HEK293 (cell line): ENCODE measurements around the gene RIMKLA.
A peak's percentile ranks its signal among the peaks of the same experiment; 100 is the strongest.

ENCODE experiments used
- HOXC10 ChIP-seq: sonication (generic); formaldehyde crosslinking; IDR thresholded peaks from 2 replicates; pipeline ENCODE4 v1.8.1; 2023; ENCODE audit warnings: mild to moderate bottlenecking, missing genetic modification reagents
- KLF7 ChIP-seq: fragments of 450-650 bp; formaldehyde crosslinking; IDR thresholded peaks from 2 replicates; pipeline ENCODE4 v1.5.1; 2016; ENCODE audit warnings: missing biosample characterization, missing genetic modification characterization, borderline replicate concordance
- REPIN1 ChIP-seq: fragments of 450-650 bp; formaldehyde crosslinking; IDR thresholded peaks from 2 replicates; pipeline ENCODE4 v1.5.1; 2017; ENCODE audit warnings: missing biosample characterization, missing genetic modification characterization, low read depth
- YY2 ChIP-seq: fragments of 450-650 bp; formaldehyde crosslinking; IDR thresholded peaks from 2 replicates; pipeline ENCODE4 v1.5.1; 2016; ENCODE audit warnings: missing biosample characterization, missing genetic modification characterization
- ZBTB20 ChIP-seq: fragments of 450-650 bp; formaldehyde crosslinking; IDR thresholded peaks from 2 replicates; pipeline ENCODE4 v1.5.1; 2016; ENCODE audit warnings: missing biosample characterization, missing genetic modification characterization
- ZEB2 ChIP-seq: fragments of 450-650 bp; formaldehyde crosslinking; IDR thresholded peaks from 2 replicates; pipeline ENCODE4 v1.5.1; 2016; ENCODE audit warnings: missing biosample characterization, missing genetic modification characterization
- ZFP41 ChIP-seq: fragments of 450-650 bp; formaldehyde crosslinking; IDR thresholded peaks from 2 replicates; pipeline ENCODE4 v1.5.1; 2016; ENCODE audit warnings: missing biosample characterization, missing genetic modification characterization, borderline replicate concordance
- ZNF10 ChIP-seq: fragments of 450-650 bp; formaldehyde crosslinking; IDR thresholded peaks from 2 replicates; pipeline ENCODE4 v1.5.1; 2017; ENCODE audit warnings: missing biosample characterization, missing genetic modification characterization
- ZNF157 ChIP-seq: fragments of 450-650 bp; formaldehyde crosslinking; IDR thresholded peaks from 2 replicates; pipeline ENCODE4 v1.5.1; 2016; ENCODE audit warnings: missing biosample characterization, missing genetic modification characterization
- ZNF211 ChIP-seq: fragments of 450-650 bp; formaldehyde crosslinking; IDR thresholded peaks from 2 replicates; pipeline ENCODE4 v1.5.1; 2016; ENCODE audit warnings: low read depth, missing biosample characterization, missing genetic modification characterization
- ZNF302 ChIP-seq: fragments of 450-650 bp; formaldehyde crosslinking; IDR thresholded peaks from 2 replicates; pipeline ENCODE4 v1.5.1; 2016; ENCODE audit warnings: missing biosample characterization, missing genetic modification characterization, low read depth
- ZNF37A ChIP-seq: fragments of 450-650 bp; IDR thresholded peaks from 2 replicates; pipeline ENCODE4 v1.5.1; 2018; ENCODE audit warnings: missing biosample characterization, missing genetic modification characterization
- ZNF391 ChIP-seq: fragments of 450-650 bp; formaldehyde crosslinking; IDR thresholded peaks from 2 replicates; pipeline ENCODE4 v1.5.1; 2016; ENCODE audit warnings: low read depth, missing biosample characterization, missing genetic modification characterization, borderline replicate concordance
- ZNF416 ChIP-seq: fragments of 450-650 bp; formaldehyde crosslinking; IDR thresholded peaks from 2 replicates; pipeline ENCODE4 v1.5.1; 2016; ENCODE audit warnings: missing biosample characterization, missing genetic modification characterization
- ZNF514 ChIP-seq: fragments of 450-650 bp; formaldehyde crosslinking; IDR thresholded peaks from 2 replicates; pipeline ENCODE4 v1.5.1; 2016; ENCODE audit warnings: missing biosample characterization, missing genetic modification characterization
- ZNF529 ChIP-seq: fragments of 450-650 bp; formaldehyde crosslinking; IDR thresholded peaks from 2 replicates; pipeline ENCODE4 v1.5.1; 2017; ENCODE audit warnings: missing genetic modification characterization, missing biosample characterization; ENCODE audit not compliant: insufficient replicate concordance
- ZNF571 ChIP-seq: fragments of 450-650 bp; formaldehyde crosslinking; IDR thresholded peaks from 2 replicates; pipeline ENCODE4 v1.5.0; 2017; ENCODE audit warnings: missing biosample characterization, missing genetic modification characterization
- ZNF585B ChIP-seq: fragments of 450-650 bp; formaldehyde crosslinking; IDR thresholded peaks from 2 replicates; pipeline ENCODE4 v1.5.1; 2016; ENCODE audit warnings: missing biosample characterization, missing genetic modification characterization
- ZNF626 ChIP-seq: fragments of 450-650 bp; sonication (Bioruptor Pico); formaldehyde crosslinking; IDR thresholded peaks from 2 replicates; pipeline ENCODE4 v1.5.1; 2018; ENCODE audit warnings: missing biosample characterization, missing genetic modification characterization, inconsistent platforms
- ZNF654 ChIP-seq: fragments of 450-650 bp; formaldehyde crosslinking; IDR thresholded peaks from 2 replicates; pipeline ENCODE4 v1.5.1; 2016; ENCODE audit warnings: low read depth, missing biosample characterization, missing genetic modification characterization
- ZNF777 ChIP-seq: fragments of 450-650 bp; formaldehyde crosslinking; IDR thresholded peaks from 2 replicates; pipeline ENCODE4 v1.5.1; 2017; ENCODE audit warnings: missing biosample characterization, missing genetic modification characterization, borderline replicate concordance
- ZNF830 ChIP-seq: fragments of 450-650 bp; IDR thresholded peaks from 2 replicates; pipeline ENCODE4 v1.5.0; 2018; ENCODE audit warnings: missing biosample characterization, missing genetic modification characterization, low read depth, mild to moderate bottlenecking, moderate library complexity
- ZNF843 ChIP-seq: fragments of 450-650 bp; formaldehyde crosslinking; IDR thresholded peaks from 2 replicates; pipeline ENCODE4 v1.5.1; 2016; ENCODE audit warnings: missing biosample characterization, missing genetic modification characterization
- TF ChIP-seq, protein P1 (sequence below): fragments of 450-650 bp; formaldehyde crosslinking; IDR thresholded peaks from 2 replicates; pipeline ENCODE4 v1.5.1; 2016; ENCODE audit warnings: missing biosample characterization, missing genetic modification characterization
- TF ChIP-seq, protein P2 (sequence below): fragments of 450-650 bp; formaldehyde crosslinking; IDR thresholded peaks from 2 replicates; pipeline ENCODE4 v1.5.1; 2016; ENCODE audit warnings: missing biosample characterization, missing genetic modification characterization
- TF ChIP-seq, protein P3 (sequence below): fragments of 450-650 bp; formaldehyde crosslinking; IDR thresholded peaks from 2 replicates; pipeline ENCODE4 v1.5.1; 2017; ENCODE audit warnings: missing biosample characterization, missing genetic modification characterization
- TF ChIP-seq, protein P4 (sequence below): fragments of 450-650 bp; formaldehyde crosslinking; IDR thresholded peaks from 2 replicates; pipeline ENCODE4 v1.5.1; 2016; ENCODE audit warnings: missing biosample characterization, missing genetic modification characterization
- TF ChIP-seq, protein P5 (sequence below): fragments of 450-650 bp; formaldehyde crosslinking; IDR thresholded peaks from 2 replicates; pipeline ENCODE4 v1.5.1; 2016; ENCODE audit warnings: missing biosample characterization, missing genetic modification characterization
- TF ChIP-seq, protein P6 (sequence below): fragments of 450-650 bp; formaldehyde crosslinking; IDR thresholded peaks from 2 replicates; pipeline ENCODE4 v1.5.0; 2017; ENCODE audit warnings: missing biosample characterization, missing genetic modification characterization, borderline replicate concordance

RIMKLA gene

DNA sequence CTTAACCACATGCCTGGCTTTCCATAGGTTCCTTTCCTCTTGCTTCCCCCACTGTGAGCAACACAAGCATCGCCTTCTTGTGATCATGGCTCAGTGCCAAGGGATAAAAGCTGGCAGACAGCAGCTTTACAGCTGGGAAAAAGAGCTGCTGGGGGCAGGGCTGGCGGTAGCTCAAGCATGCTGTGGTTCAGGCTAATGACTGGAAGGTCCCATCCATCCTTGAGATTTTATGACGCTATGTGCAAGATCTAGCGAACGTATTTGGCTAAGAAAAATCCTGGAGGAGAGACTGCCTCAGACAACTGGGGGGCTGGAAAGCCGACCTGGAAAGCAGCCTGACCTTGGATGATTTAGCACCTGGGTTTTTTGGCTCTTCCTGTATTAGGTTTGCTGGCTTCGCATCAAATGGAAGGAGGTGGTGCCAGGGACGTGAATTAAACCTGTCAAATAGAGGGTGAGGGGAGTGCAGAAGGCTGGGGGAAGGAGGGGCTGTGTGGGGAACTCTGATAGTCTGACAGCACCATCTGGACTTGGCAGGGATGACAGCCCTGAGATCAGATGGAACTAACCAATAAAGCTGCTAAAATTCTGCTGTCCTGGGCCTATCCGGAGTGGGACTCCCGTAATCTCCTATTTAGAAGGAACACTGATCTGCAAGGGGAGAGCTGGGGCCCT is 40.5 kb downstream of the RIMKLA start (continued):
- TF ChIP-seq YY2 (tag by site-specific recombination) (no peak), ZNF777 (no peak), ZNF514 (tag by site-specific recombination) (no peak), ZNF416 (tag by site-specific recombination) (no peak), ZNF585B (tag by site-specific recombination) (no peak), ZNF302 (tag by site-specific recombination) (no peak), ZNF571 (tag by site-specific recombination) (no peak), ZFP41 (tag by site-specific recombination) (no peak), ZNF157 (0 out of 2 replicates have a peak, but pooled peaks have one; percentile 12), REPIN1 (tag by site-specific recombination) (no peak), HOXC10 (CRISPR knock-in tag) (no peak), ZNF654 (tag by site-specific recombination) (no peak), KLF7 (no peak), ZBTB20 (tag by site-specific recombination) (0 out of 2 replicates have a peak, but pooled peaks have one; percentile 20), ZNF10 (0 out of 2 replicates have a peak, but pooled peaks have one; percentile 29), ZNF626 (tag by site-specific recombination) (no peak), ZNF391 (tag by site-specific recombination) (no peak), ZNF529 (tag by site-specific recombination) (no peak), ZNF830 (tag by site-specific recombination) (no peak), ZNF843 (tag by site-specific recombination) (no peak; the same call in 1 of the 2 replicates), ZNF211 (tag by site-specific recombination) (no peak), ZNF37A (tag by site-specific recombination) (no peak), ZEB2 (peak; percentile 61)
- TF ChIP-seq, protein P1, sequence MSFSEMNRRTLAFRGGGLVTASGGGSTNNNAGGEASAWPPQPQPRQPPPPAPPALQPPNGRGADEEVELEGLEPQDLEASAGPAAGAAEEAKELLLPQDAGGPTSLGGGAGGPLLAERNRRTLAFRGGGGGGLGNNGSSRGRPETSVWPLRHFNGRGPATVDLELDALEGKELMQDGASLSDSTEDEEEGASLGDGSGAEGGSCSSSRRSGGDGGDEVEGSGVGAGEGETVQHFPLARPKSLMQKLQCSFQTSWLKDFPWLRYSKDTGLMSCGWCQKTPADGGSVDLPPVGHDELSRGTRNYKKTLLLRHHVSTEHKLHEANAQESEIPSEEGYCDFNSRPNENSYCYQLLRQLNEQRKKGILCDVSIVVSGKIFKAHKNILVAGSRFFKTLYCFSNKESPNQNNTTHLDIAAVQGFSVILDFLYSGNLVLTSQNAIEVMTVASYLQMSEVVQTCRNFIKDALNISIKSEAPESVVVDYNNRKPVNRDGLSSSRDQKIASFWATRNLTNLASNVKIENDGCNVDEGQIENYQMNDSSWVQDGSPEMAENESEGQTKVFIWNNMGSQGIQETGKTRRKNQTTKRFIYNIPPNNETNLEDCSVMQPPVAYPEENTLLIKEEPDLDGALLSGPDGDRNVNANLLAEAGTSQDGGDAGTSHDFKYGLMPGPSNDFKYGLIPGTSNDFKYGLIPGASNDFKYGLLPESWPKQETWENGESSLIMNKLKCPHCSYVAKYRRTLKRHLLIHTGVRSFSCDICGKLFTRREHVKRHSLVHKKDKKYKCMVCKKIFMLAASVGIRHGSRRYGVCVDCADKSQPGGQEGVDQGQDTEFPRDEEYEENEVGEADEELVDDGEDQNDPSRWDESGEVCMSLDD (tag by site-specific recombination), result no peak
- TF ChIP-seq, protein P2, sequence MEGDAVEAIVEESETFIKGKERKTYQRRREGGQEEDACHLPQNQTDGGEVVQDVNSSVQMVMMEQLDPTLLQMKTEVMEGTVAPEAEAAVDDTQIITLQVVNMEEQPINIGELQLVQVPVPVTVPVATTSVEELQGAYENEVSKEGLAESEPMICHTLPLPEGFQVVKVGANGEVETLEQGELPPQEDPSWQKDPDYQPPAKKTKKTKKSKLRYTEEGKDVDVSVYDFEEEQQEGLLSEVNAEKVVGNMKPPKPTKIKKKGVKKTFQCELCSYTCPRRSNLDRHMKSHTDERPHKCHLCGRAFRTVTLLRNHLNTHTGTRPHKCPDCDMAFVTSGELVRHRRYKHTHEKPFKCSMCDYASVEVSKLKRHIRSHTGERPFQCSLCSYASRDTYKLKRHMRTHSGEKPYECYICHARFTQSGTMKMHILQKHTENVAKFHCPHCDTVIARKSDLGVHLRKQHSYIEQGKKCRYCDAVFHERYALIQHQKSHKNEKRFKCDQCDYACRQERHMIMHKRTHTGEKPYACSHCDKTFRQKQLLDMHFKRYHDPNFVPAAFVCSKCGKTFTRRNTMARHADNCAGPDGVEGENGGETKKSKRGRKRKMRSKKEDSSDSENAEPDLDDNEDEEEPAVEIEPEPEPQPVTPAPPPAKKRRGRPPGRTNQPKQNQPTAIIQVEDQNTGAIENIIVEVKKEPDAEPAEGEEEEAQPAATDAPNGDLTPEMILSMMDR (tag by site-specific recombination), result no peak
- TF ChIP-seq, protein P3, sequence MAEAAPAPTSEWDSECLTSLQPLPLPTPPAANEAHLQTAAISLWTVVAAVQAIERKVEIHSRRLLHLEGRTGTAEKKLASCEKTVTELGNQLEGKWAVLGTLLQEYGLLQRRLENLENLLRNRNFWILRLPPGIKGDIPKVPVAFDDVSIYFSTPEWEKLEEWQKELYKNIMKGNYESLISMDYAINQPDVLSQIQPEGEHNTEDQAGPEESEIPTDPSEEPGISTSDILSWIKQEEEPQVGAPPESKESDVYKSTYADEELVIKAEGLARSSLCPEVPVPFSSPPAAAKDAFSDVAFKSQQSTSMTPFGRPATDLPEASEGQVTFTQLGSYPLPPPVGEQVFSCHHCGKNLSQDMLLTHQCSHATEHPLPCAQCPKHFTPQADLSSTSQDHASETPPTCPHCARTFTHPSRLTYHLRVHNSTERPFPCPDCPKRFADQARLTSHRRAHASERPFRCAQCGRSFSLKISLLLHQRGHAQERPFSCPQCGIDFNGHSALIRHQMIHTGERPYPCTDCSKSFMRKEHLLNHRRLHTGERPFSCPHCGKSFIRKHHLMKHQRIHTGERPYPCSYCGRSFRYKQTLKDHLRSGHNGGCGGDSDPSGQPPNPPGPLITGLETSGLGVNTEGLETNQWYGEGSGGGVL (tag by site-specific recombination), result peak; percentile 67
- TF ChIP-seq, protein P4, sequence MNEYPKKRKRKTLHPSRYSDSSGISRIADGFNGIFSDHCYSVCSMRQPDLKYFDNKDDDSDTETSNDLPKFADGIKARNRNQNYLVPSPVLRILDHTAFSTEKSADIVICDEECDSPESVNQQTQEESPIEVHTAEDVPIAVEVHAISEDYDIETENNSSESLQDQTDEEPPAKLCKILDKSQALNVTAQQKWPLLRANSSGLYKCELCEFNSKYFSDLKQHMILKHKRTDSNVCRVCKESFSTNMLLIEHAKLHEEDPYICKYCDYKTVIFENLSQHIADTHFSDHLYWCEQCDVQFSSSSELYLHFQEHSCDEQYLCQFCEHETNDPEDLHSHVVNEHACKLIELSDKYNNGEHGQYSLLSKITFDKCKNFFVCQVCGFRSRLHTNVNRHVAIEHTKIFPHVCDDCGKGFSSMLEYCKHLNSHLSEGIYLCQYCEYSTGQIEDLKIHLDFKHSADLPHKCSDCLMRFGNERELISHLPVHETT (tag by site-specific recombination), result no peak
- TF ChIP-seq, protein P5, sequence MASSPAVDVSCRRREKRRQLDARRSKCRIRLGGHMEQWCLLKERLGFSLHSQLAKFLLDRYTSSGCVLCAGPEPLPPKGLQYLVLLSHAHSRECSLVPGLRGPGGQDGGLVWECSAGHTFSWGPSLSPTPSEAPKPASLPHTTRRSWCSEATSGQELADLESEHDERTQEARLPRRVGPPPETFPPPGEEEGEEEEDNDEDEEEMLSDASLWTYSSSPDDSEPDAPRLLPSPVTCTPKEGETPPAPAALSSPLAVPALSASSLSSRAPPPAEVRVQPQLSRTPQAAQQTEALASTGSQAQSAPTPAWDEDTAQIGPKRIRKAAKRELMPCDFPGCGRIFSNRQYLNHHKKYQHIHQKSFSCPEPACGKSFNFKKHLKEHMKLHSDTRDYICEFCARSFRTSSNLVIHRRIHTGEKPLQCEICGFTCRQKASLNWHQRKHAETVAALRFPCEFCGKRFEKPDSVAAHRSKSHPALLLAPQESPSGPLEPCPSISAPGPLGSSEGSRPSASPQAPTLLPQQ (tag by site-specific recombination), result peak; percentile 79
- TF ChIP-seq, protein P6, sequence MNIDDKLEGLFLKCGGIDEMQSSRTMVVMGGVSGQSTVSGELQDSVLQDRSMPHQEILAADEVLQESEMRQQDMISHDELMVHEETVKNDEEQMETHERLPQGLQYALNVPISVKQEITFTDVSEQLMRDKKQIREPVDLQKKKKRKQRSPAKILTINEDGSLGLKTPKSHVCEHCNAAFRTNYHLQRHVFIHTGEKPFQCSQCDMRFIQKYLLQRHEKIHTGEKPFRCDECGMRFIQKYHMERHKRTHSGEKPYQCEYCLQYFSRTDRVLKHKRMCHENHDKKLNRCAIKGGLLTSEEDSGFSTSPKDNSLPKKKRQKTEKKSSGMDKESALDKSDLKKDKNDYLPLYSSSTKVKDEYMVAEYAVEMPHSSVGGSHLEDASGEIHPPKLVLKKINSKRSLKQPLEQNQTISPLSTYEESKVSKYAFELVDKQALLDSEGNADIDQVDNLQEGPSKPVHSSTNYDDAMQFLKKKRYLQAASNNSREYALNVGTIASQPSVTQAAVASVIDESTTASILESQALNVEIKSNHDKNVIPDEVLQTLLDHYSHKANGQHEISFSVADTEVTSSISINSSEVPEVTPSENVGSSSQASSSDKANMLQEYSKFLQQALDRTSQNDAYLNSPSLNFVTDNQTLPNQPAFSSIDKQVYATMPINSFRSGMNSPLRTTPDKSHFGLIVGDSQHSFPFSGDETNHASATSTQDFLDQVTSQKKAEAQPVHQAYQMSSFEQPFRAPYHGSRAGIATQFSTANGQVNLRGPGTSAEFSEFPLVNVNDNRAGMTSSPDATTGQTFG, result no peak
